HepG2 (cell line): ENCODE measurements around the gene CLPTM1L. TPM values are rescaled to one million over a fixed set of nuclear protein-coding genes. Genes with fewer than 3 reads are reported as not detected.

ENCODE experiments used
- ATAC-seq: fragments of 200-7000 bp; cut with Tn5 transposase; 3 replicates; pipeline ENCODE4 v1.9.1; 2020; ENCODE audit warnings: mild to moderate bottlenecking, moderate library complexity
- BruUV-seq: library from RNA; stranded (reverse); fragments of 400-500 nt; replicated peaks from 2 replicates; lab custom pipeline; 2021; lab: Mats Ljungman, UMichigan
- CTCF ChIA-PET: fragments of 300-600 bp; formaldehyde crosslinking; extraction: SDS; loops from one replicate; lab custom pipeline; 2021; ENCODE audit warnings: low total read pairs, inconsistent platforms, low intra/inter-chr PET ratio; lab: Yijun Ruan, JAX
- POLR2A ChIA-PET: fragments of 350-600 bp; sonication (Branson Sonifier 250); formaldehyde crosslinking; loops from one replicate; lab custom pipeline; 2020; ENCODE audit warnings: antibody characterized with exemption, inconsistent platforms; lab: Yijun Ruan, JAX
- DNase-seq: peaks from one replicate; pipeline ENCODE4 v3.0.0-alpha.2; 2015; ENCODE audit warnings: low spot score
- FAIRE-seq: peaks from 3 replicates; lab custom pipeline; 2011; peaks lifted over from hg19 to GRCh38; lab: Jason Lieb, UNC
- H2AFZ ChIP-seq: one replicate; pipeline ENCODE4 v1.6.1; 2011; ENCODE audit warnings: low read length, inconsistent platforms
- H3K27ac ChIP-seq: fragments of 300-600 bp; 3 replicates; pipeline ENCODE4 v1.8.0; 2011; ENCODE audit warnings: mixed run types, mild to moderate bottlenecking, mixed read lengths, low read length, inconsistent platforms; ENCODE audit not compliant: insufficient read depth; ENCODE audit errors: extremely low read length
- H3K27me3 ChIP-seq, 2 experiments: fragments of 200-600 bp in 1 of 2; 2 replicates in 1 of 2; 3 replicates in 1 of 2; pipeline versions ENCODE4 v1.6.0 to v1.8.0; 2011; ENCODE audit warnings: low read length in 2 of 2, mild to moderate bottlenecking in 2 of 2, moderate library complexity in 2 of 2, inconsistent platforms in 1 of 2; ENCODE audit not compliant: insufficient read depth in 2 of 2, control insufficient read depth in 1 of 2
- H3K36me3 ChIP-seq, 2 experiments: fragments of 200-600 bp in 1 of 2; replicated peaks in 1 of 2; 2 replicates in 1 of 2; 3 replicates in 1 of 2; pipeline versions ENCODE4 v1.5.1 to v1.8.0; 2011; ENCODE audit warnings: low read length in 2 of 2, inconsistent platforms in 1 of 2; ENCODE audit not compliant: insufficient read depth in 2 of 2, control insufficient read depth in 1 of 2
- H3K4me1 ChIP-seq: 2 replicates; pipeline ENCODE4 v1.5.1; 2012; ENCODE audit warnings: low read length, inconsistent platforms; ENCODE audit not compliant: insufficient read depth
- H3K4me2 ChIP-seq: 2 replicates; pipeline ENCODE4 v1.6.0; 2011; ENCODE audit warnings: low read depth, low read length, inconsistent platforms
- H3K4me3 ChIP-seq, 3 experiments: fragments of 200-600 bp in 1 of 3; sonication (generic), shearing (Covaris generic) in 1 of 3; replicated peaks in 1 of 3; 2 replicates each; pipeline ENCODE4 v1.5.1; 2011 to 2016; ENCODE audit warnings: low read length in 3 of 3, inconsistent platforms in 2 of 3, low read depth in 2 of 3, mild to moderate bottlenecking in 2 of 3, control low read depth in 1 of 3, mixed read lengths in 1 of 3; ENCODE audit not compliant: insufficient read depth in 1 of 3
- H3K79me2 ChIP-seq: one replicate; pipeline ENCODE4 v1.6.1; 2011; ENCODE audit warnings: low read length, inconsistent platforms; ENCODE audit not compliant: insufficient read depth
- H3K9ac ChIP-seq: 2 replicates; pipeline ENCODE4 v1.6.0; 2011; ENCODE audit warnings: mild to moderate bottlenecking, low read depth, low read length, inconsistent platforms; ENCODE audit not compliant: insufficient read depth
- H3K9me3 ChIP-seq: 2 replicates; pipeline ENCODE4 v1.5.1; 2012; ENCODE audit warnings: mild to moderate bottlenecking, low read length
- H4K20me1 ChIP-seq: 2 replicates; pipeline ENCODE4 v1.6.0; 2011; ENCODE audit warnings: inconsistent platforms, mild to moderate bottlenecking, low read length, moderate library complexity; ENCODE audit not compliant: insufficient read depth
- HIVEP1 ChIP-seq: sonication (generic); formaldehyde crosslinking; IDR thresholded peaks from 2 replicates; pipeline ENCODE4 v1.4.0; 2020; ENCODE audit warnings: mild to moderate bottlenecking, missing genetic modification reagents
- NFATC3 ChIP-seq: sonication (generic); formaldehyde crosslinking; IDR thresholded peaks from 2 replicates; pipeline ENCODE4 v1.5.1; 2020; ENCODE audit warnings: mild to moderate bottlenecking, missing genetic modification reagents
- RBM22 ChIP-seq: fragments of 200-400 bp; formaldehyde crosslinking; optimal IDR thresholded peaks from 2 replicates; pipeline ENCODE3; 2017; ENCODE audit warnings: mild to moderate bottlenecking, low read length, moderate library complexity
- RXRA ChIP-seq: sonication (generic); formaldehyde crosslinking; IDR thresholded peaks from 2 replicates; pipeline ENCODE4 v1.5.1; 2020; ENCODE audit warnings: missing genetic modification reagents
- SCMH1 ChIP-seq: sonication (generic); formaldehyde crosslinking; IDR thresholded peaks from 2 replicates; pipeline ENCODE4 v1.9.0; 2021; ENCODE audit warnings: missing genetic modification reagents, mild to moderate bottlenecking, borderline replicate concordance
- ZBTB1 ChIP-seq: sonication (generic); formaldehyde crosslinking; IDR thresholded peaks from 2 replicates; pipeline ENCODE4 v1.4.0; 2020; ENCODE audit warnings: missing genetic modification reagents, borderline replicate concordance
- ZFP36 ChIP-seq: fragments of 150-350 bp; IDR thresholded peaks from 2 replicates; pipeline ENCODE4 v1.6.1; 2018; ENCODE audit warnings: borderline replicate concordance, low read length, low read depth; ENCODE audit not compliant: partially characterized antibody
- ZNF333 ChIP-seq: sonication (generic); formaldehyde crosslinking; IDR thresholded peaks from 2 replicates; pipeline ENCODE4 v1.4.0; 2020; ENCODE audit warnings: mild to moderate bottlenecking, missing genetic modification reagents, borderline replicate concordance
- ZNF430 ChIP-seq: sonication (generic); formaldehyde crosslinking; IDR thresholded peaks from 2 replicates; pipeline ENCODE4 v1.9.0; 2021; ENCODE audit warnings: mild to moderate bottlenecking, missing genetic modification reagents
- WGBS: methylation state at CpG from one replicate; pipeline ENCODE4 v1.1.6; 2017; ENCODE audit warnings: low lambda C conversion rate; 5-methylcytosine and 5-hydroxymethylcytosine counted together
- in situ Hi-C: cut with HindIII; loops from 2 replicates; pipeline ENCODE4 v1.10.0; 2017; ENCODE audit warnings: low pct_unique_long_range_greater_than_20kb; ENCODE audit not compliant: extremely low pct_ligation_motif_present
- intact Hi-C: fragments of 100-400 bp; cut with micrococcal nuclease; formaldehyde crosslinking; loops from one replicate; pipeline ENCODE4 v1.10.0; 2022; ENCODE audit not compliant: unreplicated experiment
- polyA plus RNA-seq, 8 experiments: library from polyadenylated mRNA; depleted of rRNA in 3 of 8; stranded (reverse) in 7 of 8; unstranded in 1 of 8; fragments of >200 nt; fragmentation: Illumina TruSeq in 4 of 8; extraction: Trizol in 4 of 8; gene quantifications; 2 replicates each; pipeline versions ENCODE4 v1.2.1 to v1.2.3, GENCODE V29; 2011 to 2016; ENCODE audit warnings: low read depth in 4 of 8, missing spikeins in 1 of 8, mixed read lengths in 1 of 8; ENCODE audit not compliant: insufficient read depth in 1 of 8
- total RNA-seq, 5 experiments: library from RNA; depleted of rRNA; stranded (reverse); fragments of >200 nt; fragmentation: Illumina TruSeq; extraction: Trizol; gene quantifications; 2 replicates each; pipeline ENCODE4 v1.2.3, GENCODE V29; 2016; ENCODE audit warnings: low read depth in 1 of 5
- TF ChIP-seq, protein P1 (sequence below): sonication (generic); formaldehyde crosslinking; IDR thresholded peaks from 2 replicates; pipeline ENCODE4 v1.4.0; 2020; ENCODE audit warnings: missing genetic modification reagents
- TF ChIP-seq, protein P2 (sequence below): sonication (generic); formaldehyde crosslinking; IDR thresholded peaks from 2 replicates; pipeline ENCODE4 v1.4.0; 2020; ENCODE audit warnings: mild to moderate bottlenecking, missing genetic modification reagents
- TF ChIP-seq, protein P3 (sequence below): sonication (generic); formaldehyde crosslinking; IDR thresholded peaks from 2 replicates; pipeline ENCODE4 v1.5.1; 2020; ENCODE audit warnings: mild to moderate bottlenecking, missing genetic modification reagents

CLPTM1L gene
- total and polyA plus RNA-seq, 2 of the 13 experiments (the other 11 are each of a cell fraction or from before 2014, with no cell fraction given) = 80.3 to 124 TPM

DNA sequence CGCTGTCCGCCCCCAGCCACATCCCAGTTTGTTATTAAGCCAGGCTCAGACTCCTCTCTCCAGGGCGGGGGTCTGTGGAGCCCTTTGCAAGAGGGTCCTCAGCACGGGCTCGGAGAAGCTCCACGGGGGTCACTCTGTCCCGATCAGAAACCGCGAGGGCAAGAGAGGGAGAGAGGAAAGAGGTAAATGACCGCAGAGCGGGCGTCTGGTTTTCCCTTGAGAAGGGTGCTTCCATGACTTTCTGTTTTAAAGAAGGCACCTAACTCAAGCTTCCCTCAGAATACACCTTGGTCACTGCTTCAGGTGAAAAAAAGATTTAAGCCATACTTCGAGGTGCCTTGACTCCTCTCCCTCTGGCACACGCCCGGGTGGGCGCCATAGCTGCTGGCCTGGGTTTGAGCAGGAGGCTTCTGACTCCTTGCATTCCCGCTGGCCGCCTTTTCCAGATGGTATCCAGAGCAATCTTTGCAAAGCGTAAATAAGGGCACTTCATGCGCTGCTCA lies 44.3 kb downstream of the CLPTM1L start:
- no peak for ATAC-seq
- H3K79me2 ChIP-seq = no peaks in the 10 kb centered on the region
- in situ Hi-C loops (no loop called here), intact Hi-C loops (no loop called here)
- H3K27me3 ChIP-seq = peaks cover 6 to 57% of the 10 kb centered on the region in 2 experiments
- no peak for DNase-seq
- H4K20me1 ChIP-seq = no peaks in the 10 kb centered on the region
- FAIRE-seq = no peak
- H2AFZ ChIP-seq = no peak overlapping the region
- H3K4me3 ChIP-seq = no peak overlapping the region
- CTCF ChIA-PET = no interaction called here
- POLR2A ChIA-PET = no interaction called here
- no peak overlapping the region for H3K27ac ChIP-seq
- H3K9me3 ChIP-seq = no peaks in the 10 kb centered on the region
- H3K4me2 ChIP-seq = no peak overlapping the region
- BruUV-seq = no TSS peak
- 49% methylated on average over 16 of the region's 20 CpGs for WGBS
- H3K9ac ChIP-seq = no peak overlapping the region
- peaks cover 13% of the 10 kb centered on the region for H3K4me1 ChIP-seq
- H3K36me3 ChIP-seq = no peaks in the 10 kb centered on the region
- TF ChIP-seq ZNF430 (CRISPR knock-in tag) = no peak
- TF ChIP-seq ZNF333 (CRISPR knock-in tag) = no peak
- no peak for TF ChIP-seq NFATC3 (CRISPR knock-in tag)
- TF ChIP-seq, protein P1, sequence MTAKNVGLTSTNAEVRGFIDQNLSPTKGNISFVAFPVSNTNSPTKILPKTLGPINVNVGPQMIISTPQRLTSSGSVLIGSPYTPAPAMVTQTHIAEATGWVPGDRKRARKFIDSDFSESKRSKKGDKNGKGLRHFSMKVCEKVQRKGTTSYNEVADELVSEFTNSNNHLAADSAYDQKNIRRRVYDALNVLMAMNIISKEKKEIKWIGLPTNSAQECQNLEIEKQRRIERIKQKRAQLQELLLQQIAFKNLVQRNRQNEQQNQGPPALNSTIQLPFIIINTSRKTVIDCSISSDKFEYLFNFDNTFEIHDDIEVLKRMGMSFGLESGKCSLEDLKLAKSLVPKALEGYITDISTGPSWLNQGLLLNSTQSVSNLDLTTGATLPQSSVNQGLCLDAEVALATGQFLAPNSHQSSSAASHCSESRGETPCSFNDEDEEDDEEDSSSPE (CRISPR knock-in tag) = no peak
- no peak for TF ChIP-seq RBM22
- no peak for TF ChIP-seq RXRA (CRISPR knock-in tag)
- TF ChIP-seq, protein P2, sequence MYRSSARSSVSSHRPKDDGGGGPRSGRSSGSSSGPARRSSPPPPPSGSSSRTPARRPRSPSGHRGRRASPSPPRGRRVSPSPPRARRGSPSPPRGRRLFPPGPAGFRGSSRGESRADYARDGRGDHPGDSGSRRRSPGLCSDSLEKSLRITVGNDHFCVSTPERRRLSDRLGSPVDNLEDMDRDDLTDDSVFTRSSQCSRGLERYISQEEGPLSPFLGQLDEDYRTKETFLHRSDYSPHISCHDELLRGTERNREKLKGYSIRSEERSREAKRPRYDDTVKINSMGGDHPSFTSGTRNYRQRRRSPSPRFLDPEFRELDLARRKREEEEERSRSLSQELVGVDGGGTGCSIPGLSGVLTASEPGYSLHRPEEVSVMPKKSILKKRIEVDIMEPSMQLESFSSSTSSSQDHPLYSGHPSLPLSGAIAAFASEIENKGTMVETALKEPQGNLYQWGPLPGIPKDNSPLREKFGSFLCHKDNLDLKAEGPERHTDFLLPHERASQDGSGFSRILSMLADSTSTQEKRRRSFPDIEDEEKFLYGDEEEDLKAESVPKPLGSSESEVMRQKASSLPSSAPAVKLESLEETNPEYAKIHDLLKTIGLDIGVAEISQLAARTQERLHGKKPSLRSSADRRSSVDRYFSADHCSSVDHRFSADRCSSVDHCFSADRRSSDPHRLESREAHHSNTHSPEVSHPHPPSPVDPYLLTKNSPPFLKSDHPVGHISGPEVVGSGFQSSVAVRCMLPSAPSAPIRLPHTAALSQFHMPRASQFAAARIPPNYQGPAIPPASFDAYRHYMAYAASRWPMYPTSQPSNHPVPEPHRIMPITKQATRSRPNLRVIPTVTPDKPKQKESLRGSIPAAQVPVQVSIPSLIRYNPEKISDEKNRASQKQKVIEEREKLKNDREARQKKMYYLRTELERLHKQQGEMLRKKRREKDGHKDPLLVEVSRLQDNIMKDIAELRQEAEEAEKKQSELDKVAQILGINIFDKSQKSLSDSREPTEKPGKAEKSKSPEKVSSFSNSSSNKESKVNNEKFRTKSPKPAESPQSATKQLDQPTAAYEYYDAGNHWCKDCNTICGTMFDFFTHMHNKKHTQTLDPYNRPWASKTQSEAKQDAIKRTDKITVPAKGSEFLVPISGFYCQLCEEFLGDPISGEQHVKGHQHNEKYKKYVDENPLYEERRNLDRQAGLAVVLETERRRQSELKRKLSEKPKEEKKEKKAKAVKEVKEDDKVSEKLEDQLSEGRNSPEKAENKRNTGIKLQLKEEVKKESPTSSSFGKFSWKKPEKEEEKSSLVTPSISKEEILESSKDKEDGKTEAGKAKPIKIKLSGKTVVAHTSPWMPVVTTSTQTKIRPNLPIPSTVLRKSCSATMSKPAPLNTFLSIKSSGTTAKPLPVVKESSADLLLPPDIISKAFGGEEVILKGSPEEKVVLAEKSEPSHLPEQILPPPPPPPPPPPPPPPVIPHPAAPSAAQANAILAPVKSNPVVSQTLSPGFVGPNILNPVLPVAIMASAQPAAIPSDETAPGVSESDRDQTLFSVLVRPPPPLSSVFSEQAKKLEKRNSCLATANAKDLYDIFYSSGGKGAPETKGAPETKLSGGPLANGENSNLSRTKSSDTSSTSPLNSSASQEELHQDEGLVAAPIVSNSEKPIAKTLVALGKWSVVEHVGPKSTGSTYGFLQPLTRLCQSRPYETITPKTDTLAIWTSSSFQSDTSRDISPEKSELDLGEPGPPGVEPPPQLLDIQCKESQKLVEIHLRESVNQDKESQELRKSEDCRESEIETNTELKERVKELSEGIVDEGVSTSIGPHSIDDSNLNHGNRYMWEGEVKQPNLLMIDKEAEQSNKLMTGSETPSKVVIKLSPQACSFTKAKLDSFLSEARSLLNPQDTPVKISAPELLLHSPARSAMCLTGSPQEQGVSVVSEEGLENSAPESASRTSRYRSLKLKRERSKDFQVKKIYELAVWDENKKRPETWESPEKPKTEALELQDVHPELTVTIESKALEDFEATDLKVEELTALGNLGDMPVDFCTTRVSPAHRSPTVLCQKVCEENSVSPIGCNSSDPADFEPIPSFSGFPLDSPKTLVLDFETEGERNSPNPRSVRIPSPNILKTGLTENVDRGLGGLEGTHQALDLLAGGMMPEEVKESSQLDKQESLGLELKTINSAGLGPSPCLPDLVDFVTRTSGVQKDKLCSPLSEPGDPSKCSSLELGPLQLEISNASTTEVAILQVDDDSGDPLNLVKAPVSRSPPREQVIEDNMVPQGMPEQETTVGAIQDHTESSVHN = no peak
- TF ChIP-seq ZFP36 = no peak
- no peak for TF ChIP-seq SCMH1 (CRISPR knock-in tag)
- TF ChIP-seq HIVEP1 (CRISPR knock-in tag) = no peak
- TF ChIP-seq, protein P3, sequence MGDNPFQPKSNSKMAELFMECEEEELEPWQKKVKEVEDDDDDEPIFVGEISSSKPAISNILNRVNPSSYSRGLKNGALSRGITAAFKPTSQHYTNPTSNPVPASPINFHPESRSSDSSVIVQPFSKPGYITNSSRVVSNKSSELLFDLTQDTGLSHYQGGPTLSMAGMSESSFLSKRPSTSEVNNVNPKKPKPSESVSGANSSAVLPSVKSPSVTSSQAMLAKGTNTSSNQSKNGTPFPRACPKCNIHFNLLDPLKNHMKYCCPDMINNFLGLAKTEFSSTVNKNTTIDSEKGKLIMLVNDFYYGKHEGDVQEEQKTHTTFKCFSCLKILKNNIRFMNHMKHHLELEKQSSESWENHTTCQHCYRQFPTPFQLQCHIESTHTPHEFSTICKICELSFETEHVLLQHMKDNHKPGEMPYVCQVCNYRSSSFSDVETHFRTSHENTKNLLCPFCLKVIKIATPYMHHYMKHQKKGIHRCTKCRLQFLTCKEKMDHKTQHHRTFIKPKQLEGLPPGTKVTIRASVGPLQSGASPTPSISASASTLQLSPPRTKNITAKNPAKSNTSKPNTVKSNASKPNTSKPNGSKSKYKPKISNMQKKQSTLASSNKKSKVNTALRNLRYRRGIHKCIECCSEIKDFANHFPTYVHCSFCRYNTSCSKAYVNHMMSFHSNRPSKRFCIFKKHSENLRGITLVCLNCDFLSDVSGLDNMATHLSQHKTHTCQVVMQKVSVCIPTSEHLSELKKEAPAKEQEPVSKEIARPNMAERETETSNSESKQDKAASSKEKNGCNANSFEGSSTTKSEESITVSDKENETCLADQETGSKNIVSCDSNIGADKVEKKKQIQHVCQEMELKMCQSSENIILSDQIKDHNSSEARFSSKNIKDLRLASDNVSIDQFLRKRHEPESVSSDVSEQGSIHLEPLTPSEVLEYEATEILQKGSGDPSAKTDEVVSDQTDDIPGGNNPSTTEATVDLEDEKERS (CRISPR knock-in tag) = no peak
- TF ChIP-seq ZBTB1 = no peak
